Smooth muscle cell of trachea (primary cell): ENCODE measurements around the gene SLC37A3. TPM values are rescaled to one million over a fixed set of nuclear protein-coding genes. Genes with fewer than 3 reads are reported as not detected.

Source experiments
- total RNA-seq: library from RNA; depleted of rRNA; stranded (reverse); fragments of >200 nt; gene quantifications from 2 replicates; pipeline ENCODE4 v1.2.1, GENCODE V29; 2014

SLC37A3 gene
- total RNA-seq: 58.4 and 99.6 TPM in 2 replicates

GRCh38 chr7:140397784-140398750 is at the start of gene SLC37A3:
Gene SLC37A3, minus strand, starts transcription at chr7:140398530. Its CDS starts 16,004 bp downstream, at chr7:140382526.

GRCh38 chr7:140403878-140404564 is 5.7 kb upstream of the SLC37A3 start, which contains the start of gene RAB19:
Gene RAB19, plus strand, starts transcription at chr7:140404058. Its CDS starts 3,589 bp downstream, at chr7:140407647.

Other genes with a start within 250 kb of the SLC37A3 start
- gene KDM7A, start 221.5 kb downstream of the SLC37A3 start, total RNA-seq: 3.1 and 4.8 TPM in 2 replicates
- gene RAB19, start 5.5 kb upstream of the SLC37A3 start, total RNA-seq: not detected in 2 replicates
- 72.9 and 83.4 TPM in 2 replicates for gene MKRN1, start 81.0 kb upstream of the SLC37A3 start, total RNA-seq
- 34.9 and 69.6 TPM in 2 replicates for gene DENND2A, start 242.3 kb upstream of the SLC37A3 start, total RNA-seq